Left renal pelvis (tissue), 4 donors: Measurements from ENCODE around the gene PDE8B. TPM values are rescaled to one million over a fixed set of nuclear protein-coding genes. Genes with fewer than 3 reads are reported as not detected.

ENCODE experiments used
- DNase-seq, 4 donors: peaks; one replicate each; pipeline ENCODE4 v3.0.0-alpha.2; 2013; ENCODE audit warnings: low read depth in 4 of 4, low spot score in 3 of 4
- polyA plus RNA-seq, 4 donors: library from polyadenylated mRNA; unstranded; fragments of 120-200 nt; gene quantifications; one replicate each; pipeline ENCODE4 v1.2.1, GENCODE V29; 2013; ENCODE audit not compliant: insufficient read length in 4 of 4

The PDE8B gene, protein sequence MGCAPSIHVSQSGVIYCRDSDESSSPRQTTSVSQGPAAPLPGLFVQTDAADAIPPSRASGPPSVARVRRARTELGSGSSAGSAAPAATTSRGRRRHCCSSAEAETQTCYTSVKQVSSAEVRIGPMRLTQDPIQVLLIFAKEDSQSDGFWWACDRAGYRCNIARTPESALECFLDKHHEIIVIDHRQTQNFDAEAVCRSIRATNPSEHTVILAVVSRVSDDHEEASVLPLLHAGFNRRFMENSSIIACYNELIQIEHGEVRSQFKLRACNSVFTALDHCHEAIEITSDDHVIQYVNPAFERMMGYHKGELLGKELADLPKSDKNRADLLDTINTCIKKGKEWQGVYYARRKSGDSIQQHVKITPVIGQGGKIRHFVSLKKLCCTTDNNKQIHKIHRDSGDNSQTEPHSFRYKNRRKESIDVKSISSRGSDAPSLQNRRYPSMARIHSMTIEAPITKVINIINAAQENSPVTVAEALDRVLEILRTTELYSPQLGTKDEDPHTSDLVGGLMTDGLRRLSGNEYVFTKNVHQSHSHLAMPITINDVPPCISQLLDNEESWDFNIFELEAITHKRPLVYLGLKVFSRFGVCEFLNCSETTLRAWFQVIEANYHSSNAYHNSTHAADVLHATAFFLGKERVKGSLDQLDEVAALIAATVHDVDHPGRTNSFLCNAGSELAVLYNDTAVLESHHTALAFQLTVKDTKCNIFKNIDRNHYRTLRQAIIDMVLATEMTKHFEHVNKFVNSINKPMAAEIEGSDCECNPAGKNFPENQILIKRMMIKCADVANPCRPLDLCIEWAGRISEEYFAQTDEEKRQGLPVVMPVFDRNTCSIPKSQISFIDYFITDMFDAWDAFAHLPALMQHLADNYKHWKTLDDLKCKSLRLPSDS
- 1 to 10 TPM; 3.2 to 6.4 (median 5.6) TPM for polyA plus RNA-seq

DNA sequence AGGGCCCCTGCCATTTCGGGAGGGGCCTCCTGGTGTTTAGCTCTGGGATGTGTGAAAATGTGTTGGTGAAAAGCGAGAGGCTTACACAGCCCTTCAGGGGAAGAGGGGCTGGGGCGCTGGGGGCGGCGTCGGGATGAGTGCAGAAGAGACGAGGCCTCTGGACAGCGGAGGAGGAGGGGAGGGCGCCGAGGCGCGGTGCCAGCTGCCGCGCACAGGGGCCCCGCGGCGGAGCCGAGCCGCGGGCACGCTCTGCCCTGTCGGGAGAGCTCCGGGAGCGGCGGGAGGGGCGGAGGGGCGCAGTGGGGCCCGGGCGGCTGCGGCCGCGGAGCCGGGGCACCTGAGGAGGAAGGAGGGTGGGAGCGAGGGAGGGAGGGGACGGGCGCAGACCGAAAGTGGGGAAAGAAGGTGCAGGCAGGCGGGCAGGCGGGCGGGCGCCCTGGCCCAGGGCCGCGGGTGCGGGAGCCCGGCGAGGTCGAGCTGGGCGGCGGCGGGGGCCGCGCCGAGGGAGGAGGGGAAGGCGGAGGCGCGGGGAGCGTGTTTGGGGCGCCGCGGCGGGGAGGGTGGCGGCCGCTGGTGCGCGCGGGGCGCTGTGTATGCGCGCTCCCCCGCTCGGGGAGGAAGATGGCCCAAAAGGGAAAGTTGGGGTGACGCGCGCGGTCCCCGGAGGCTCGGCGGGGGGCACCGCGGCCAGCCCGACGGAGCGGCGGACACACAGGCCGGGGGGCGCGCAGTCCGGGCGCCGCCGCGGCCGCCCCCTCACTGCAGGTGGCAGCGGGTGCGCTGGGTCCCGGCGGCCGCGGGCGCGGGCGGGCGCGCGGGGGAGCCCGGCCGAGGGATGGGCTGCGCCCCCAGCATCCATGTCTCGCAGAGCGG is at the start of gene PDE8B:
PDE8B (plus strand) TSS at position 590 of the 873 bp plus-strand sequence; CDS start at position 836, 246 bp downstream.
- no peak for DNase-seq

DNA sequence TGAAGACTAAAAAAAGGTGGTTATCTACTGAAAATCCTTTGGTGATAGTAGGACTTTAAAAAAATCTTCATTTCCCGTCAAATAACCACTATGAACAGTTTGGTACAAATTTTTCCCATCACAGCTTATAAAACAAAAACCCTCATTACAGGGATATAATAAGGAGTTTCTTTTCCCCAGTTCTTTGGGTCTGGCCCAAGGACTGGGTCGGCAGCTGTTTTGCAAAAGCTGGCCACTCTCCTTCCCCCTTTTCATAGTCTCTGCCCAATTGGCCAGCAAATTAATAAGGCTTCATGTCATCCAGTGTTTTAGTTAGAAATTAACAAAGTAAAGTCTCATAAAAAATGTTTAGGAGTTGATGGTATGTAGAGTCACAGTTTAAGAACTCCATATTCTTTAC is 47.0 kb upstream of the PDE8B start:
- DNase-seq = no peak

DNA sequence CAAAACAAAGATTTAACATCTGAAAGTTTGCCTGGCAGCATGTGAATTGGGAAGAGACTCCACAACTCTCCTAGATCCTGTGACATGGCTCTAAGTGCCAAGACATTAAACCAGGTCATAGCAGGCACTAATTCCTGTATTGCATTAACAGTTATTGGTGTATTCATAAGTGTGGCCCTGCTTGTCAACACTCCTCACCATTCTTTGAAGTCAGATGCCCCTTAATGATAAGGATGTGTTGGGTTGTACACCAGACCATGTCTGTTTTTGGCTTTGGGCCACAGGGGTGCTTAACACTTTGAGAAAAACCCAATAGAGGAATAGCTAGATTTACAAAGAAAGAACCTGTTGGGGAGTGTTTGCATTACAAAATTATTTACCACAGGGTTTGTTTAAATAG is 43.4 kb upstream of the PDE8B start:
- DNase-seq = no peak

DNA sequence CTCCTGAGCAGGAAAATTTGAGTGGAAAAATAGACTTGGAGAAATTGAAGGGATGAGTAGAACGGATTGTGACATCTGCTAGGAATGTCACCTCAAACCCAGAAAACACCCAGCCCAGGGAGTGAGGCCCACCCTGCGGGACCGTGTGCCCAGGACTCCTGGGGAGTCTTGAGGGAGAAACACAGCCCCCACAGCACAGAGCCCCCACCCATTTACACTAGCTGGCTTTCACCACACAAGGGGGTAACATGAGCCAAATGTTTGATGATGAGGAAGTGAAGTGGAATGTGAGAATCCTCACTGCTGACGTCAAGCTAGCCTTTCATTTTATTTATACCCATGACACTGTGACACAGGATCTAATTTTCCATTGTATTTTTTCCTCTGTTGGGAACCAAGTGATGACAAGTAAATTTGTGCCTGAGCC is 42.8 kb upstream of the PDE8B start:
- DNase-seq = no peak

DNA sequence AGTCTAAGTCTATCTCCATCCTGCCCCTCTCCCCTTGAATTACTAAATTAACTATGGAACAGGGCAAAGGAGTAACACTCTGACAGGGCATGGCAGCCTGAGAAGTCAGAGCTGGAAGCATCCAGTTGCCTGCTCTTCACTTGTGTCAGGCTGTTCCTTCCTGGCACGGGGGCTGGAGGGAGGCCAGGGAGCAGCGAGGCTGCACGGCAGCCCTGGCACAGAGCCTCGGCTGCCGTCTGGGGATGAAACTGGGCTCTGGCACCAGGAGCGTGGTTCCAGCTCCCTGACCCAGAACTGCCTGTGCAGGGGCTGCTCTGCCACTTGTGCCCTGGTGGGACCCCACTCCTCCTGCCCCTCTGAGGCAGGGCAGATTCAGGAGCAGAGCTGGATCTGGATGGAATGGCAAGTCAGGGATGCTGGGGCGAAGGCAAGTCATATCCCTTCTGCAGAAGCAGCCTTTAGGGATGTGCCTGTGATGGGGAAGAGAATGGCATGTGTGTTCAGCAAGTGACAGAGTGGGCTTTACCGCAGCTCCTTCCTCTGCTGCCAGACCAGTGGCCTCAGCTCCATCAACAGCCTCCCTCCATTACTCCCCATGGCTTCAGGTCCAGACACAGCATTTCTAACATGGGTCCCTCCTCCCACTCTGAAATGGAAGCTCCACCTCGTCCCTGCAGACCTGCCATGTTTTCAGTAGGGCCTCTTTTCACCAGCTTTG is 42.2 kb upstream of the PDE8B start:
- DNase-seq = no peak

DNA sequence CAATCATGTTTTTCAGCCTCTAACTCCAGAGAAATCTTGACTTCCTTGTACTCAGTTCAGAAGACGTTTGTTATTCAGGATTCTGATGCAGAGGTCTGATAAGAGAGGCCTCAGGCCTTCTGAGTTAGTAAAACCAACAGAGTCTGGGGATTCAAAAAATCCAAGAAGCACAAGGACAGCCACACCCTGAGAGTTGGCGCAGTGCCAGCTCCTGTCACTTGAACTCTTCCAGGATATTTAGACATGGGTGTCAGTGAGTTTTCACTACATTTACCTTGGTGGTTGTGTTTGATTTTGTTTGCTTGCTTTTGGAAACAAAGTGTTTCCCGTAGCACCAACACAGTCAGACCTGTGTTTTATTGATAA is 41.6 kb upstream of the PDE8B start:
- DNase-seq = no peak

DNA sequence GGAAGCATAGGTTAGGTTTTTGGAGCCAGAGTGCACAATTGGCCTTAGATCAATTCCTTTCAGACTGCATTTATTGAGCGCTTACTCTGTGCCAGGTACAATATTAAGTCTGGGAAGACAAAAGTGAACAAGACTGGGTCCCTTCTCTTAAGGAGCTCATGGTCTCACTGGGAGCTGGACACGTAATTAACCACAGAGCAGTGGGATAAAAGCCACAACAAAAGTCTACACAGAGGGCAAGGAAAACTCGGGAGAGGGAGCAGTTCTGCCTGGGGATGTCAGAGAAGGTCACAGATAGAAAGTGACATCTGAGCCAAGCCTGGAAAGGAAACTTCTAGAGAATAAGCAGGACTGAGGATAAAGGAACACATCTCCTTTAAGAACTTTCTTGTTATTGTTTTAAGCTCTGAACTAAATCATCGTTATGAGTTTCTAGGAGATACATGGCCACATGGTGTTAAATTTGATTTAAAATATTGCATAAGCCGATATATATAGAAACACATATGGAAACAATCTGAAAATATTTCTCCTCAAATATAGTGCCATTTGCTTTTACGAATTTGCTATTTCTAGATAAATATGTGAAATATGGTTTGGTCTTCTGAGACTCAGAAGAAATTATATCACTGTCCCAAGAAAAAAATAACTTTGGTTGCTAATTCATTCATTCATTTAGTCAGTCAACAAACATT is 40.1 kb upstream of the PDE8B start:
- no peak for DNase-seq

DNA sequence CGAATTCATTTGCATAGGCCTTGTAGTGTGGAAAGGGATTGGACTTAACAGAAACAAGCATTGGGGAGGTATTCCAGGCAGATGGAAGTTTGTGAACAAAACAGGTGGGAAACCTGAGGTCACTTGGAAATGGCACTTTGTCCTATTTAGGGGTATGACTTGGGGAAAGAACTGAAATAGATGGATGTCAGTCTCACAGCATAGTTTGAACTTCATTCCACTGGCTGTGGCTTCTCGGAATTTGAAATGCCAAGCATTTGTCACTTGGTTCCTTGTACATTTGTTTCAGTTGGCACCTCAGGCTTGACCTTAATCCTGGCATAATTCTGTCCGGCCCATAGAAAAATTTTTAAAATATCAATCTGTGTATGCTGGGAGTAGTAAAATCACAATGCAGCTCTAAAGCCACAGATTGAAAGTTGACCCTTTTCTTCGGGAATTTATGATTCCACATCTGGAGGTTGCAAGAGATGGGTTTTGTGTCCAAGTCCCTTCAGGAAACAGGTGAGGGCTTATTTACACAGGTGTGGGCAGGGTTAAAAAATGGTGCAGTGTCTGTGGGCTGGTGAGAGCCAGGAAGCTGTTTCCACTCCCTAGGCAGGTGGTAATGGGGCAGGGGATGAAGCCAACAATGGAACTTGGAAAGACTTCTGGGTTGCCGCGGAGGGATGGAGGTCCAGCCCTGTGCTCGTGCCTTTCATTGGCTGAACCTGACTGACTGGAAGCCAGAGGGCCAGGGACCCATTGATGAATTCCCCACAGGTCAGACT is 39.2 kb upstream of the PDE8B start:
- DNase-seq = no peak

DNA sequence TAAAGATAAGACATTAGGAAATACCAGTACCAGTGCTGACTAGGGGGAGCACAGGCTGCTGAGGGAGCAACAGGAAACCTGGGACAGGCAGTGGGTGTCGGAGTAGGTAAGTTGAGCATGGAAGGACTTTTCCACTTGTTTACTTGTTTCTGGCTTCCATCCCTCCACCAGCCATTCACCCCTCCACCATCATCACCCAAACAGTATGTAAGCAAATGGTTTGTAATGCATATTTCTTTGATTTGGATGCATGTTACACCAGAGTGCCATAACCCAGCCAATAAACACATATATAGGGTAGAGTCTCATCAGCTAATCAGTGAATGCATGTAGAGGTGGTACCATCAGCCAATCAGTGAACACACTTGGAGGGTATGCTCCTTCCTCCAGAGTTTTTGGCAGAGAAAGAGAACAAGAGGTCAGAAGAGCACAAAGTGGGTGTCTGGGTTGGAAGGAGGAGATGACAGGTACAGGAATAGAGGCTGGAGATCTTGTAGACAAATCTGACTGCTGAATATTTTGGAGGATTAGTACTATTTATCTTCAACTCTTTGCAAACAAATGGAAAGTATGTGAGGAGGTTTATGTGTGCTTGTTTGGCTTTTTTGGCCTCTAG is 37.7 kb upstream of the PDE8B start:
- no peak for DNase-seq

DNA sequence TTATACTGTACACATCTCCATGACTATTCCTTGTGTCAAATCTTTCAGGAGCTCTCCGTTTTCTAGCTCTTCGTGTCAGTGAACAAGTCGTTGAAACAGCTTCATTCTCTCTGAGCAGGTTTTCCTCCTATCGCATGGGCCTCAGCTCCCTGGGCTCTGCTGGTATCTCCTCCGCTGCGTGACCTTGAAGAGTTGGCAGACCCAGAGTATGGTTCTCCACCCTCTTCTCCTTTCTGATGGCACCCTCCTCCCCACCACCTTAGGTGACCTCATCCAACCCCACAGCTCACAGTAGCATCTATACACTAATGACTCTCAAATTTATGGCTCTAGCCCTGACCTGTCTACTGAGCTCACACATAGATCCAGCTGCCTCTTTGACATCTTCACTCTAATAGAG is 36.0 kb upstream of the PDE8B start:
- DNase-seq = no peak

DNA sequence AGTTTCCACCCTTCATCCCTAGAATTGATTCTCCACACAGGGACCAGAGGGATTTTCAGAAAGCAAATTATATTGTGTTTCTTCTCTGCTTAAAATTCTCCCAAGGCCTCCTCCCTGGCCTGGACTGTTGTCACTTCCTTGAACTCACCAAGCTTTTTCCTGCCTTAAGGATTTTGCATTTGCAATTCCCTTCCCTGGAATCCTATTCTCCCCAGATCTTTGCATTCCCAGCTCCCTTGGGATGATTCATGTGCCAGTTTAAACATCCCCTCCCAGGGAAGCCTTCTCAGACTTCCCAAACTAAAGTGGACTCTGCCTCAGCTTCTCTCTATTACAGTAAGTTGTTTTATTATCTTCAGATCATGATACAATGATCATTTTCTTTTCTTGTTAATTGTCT is 35.2 kb upstream of the PDE8B start:
- DNase-seq = no peak

DNA sequence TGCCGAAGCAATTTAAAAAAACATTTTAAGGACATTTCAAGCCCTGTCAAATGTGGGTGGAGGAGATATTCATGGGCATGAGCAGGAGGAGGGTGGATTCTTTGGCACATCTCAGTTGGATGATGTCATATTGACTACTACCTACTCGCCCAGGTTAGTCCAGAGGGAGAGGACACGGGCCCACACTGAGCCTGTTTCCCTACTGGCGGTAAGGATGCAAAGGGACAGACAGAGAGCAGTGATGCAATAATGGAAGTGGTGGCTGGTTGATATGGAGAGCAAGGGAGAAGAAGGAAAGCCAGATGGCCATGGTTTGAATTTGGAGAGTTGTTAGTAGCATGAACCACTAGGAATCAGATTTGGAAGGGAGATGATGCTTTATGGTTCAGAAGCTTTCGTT is 34.1 kb upstream of the PDE8B start:
- DNase-seq = no peak

DNA sequence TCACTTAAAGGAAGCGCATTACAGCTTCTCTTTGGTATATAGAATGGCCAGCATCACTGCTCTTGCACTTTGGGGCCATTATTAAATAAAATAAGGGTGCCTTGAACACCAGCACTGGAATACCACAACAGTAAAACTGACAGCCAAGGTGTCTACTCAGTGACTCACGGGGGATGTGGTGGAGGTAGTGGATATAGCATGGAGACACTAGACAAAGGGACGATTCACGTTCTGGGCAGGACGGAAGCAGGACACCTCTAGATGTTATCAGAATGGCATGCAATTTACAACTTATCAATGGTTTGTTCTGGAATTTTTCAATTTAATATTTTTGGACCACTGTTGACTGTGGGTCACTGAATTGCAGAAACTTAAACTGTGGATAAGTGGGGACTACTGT is 32.9 kb upstream of the PDE8B start:
- DNase-seq = no peak

DNA sequence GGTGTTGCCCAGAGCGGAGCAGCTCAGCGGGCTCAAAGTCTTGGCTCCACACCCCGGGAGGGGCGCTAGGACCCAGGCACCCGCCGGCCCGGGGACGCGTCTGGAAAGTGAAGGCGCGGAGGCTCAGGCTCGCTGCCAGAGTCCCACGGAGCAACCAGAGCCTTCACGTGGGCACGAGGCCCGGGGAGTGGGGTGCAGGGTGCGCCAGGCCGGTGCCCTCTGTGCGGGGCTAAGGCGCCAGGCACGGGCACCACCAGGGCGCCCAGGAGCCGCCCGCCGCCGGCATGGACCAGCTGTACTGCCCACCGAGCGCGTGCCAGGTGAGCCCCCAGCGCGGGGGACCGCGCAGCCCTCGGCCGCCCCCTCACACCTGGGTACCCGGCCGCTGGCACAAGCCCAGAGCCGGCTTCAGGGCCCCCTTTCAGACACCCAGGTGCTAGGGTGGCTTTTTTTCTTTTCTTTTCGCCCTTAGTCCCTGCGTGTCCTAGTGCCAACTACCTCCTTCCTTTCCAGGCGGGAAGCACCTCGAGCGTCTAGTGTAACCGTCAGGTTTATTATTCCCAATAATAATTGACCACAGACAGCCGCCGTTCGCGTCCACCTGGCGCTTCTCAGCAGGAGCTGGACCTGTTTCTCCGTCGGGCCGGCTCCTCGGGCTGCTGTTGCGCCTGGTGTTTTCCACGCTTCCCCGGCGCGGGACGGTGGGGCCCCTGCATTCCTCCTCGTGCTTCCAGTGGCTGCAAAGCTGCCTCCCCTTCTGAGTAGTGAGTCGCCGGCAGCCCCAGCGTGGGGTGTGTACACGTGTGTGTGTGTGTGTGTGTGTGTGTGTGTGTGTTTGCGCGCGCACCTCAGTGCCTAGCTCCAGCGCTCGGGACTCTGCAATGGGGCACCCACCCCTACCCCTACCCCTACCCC is 30.1 kb upstream of the PDE8B start:
- DNase-seq = no peak

DNA sequence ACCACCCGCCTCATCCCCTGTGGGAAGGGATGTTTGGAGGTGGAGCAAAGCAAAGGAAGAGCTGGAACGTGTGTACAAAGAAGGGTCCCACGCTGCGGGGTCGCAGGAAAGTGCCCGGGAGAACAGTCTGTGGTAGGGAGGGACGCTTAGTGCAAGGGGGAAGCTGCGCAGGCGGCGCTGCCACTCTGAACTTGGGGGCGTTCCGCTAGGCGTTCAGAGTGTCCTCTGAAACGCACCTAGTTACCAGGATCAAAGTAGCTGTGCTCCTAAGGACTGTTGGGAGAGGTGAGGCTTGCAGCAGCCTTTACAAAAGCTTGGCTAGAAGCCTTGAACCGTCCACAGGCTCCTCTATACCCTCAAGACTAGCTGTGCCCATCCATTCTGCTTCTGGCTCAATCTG is 29.3 kb upstream of the PDE8B start:
- no peak for DNase-seq

DNA sequence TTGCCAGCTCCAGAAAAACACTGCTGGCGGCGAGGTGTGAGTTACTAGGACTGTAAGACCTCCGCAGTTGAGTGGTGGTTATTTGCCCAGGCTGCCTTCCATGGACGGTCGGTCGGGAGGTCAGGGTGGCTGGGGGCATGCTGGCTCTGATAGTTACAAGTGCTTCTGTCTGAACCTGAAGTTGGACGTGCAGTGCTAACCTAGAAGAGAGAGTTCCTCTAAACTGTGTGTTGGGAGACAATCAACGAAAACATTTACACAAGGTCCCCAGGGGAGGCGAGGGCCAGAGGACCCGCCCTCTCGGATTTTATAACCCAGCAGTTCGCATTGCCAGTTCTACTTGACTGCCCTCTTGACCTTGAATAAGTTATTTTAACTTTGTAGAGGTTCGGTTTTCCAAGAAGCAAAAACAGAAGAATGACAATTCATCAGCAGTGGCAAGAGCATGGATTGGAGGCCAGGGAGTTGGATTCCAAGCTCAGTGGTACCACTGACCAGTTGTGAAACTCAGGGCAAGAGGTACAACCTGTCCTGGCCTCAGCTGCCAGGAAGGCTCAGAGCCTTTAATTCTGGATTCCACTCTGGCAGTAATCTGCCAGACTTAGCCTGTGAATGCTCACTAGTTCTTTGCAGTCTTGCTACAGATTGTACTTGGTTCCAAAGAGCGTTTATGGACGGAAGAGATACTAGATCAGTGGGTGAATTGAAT is 28.7 kb upstream of the PDE8B start:
- DNase-seq = no peak

DNA sequence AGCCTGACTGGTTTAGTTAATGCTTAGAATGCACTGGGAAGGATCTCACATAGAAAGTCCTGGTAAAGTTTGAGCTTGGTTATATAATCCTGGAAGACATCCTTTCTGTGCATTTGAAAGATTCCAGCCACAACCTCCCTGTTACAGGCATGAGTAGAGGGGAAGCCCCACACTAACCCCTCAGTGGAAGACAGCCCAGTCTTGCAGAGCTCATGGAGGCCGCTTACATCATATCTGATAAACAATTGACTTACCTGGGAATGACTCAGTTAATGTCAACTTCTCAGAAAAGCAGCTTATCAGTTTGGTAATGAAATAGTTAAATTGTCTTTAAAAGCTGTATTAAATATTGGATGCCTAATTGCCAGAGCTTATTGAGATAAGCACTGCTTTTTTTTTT is 28.1 kb upstream of the PDE8B start:
- DNase-seq = no peak
